ENCODE measurements around the gene IL21R.

GRCh38 chr16:27495191-27495590, 93.2 kb downstream of the IL21R start:
- no peak for TF ChIP-seq CTCF (IDR thresholded peaks at IDR 0.05)
- TF ChIP-seq EP300 (IDR thresholded peaks at IDR 0.05): no peak
- TF ChIP-seq POLR2A (IDR thresholded peaks at IDR 0.05): no peak
- TF ChIP-seq POLR2AphosphoS5 (IDR thresholded peaks at IDR 0.05): no peak

All from suprapubic skin (tissue), 4 donors.